Measurements from ENCODE around the gene FGFRL1. TPM values are rescaled to one million over a fixed set of nuclear protein-coding genes. Genes with fewer than 3 reads are reported as not detected.

FGFRL1 gene
- total and polyA plus RNA-seq, 2 donors from 2014 or later = 22.0 to 25.5 TPM

GRCh38 chr4:999882-1000425 is 11.5 kb upstream of the FGFRL1 start:
- H3K36me3 ChIP-seq (ENCODE audit: control insufficient read depth in 2 of 3, insufficient read depth in 3 of 3, low read length in 3 of 3) = no peaks in the 10 kb centered on the region
- peaks cover 0 to 10% (median 5%) of the 10 kb centered on the region in 3 donors for H3K4me1 ChIP-seq (ENCODE audit: control insufficient read depth in 2 of 3, insufficient read depth in 2 of 3, low read depth in 1 of 3, low read length in 3 of 3)
- DNase-seq = no peak

GRCh38 chr4:1000686-1001260 is 10.7 kb upstream of the FGFRL1 start:
- DNase-seq = no peak
- Histone ChIP-seq H3K27ac (ENCODE audit: low read depth in 2 of 2, low read length in 2 of 2) (no peak overlapping the region), H3K4me1 (ENCODE audit: control insufficient read depth in 2 of 3, insufficient read depth in 2 of 3, low read depth in 1 of 3, low read length in 3 of 3) (peaks cover 0 to 10% (median 5%) of the 10 kb centered on the region in 3 donors), H3K9ac (ENCODE audit: low read length in 3 of 3) (no peak overlapping the region), H3K4me3 (ENCODE audit: low read length in 3 of 3) (no peak overlapping the region), H3K36me3 (ENCODE audit: control insufficient read depth in 2 of 3, insufficient read depth in 3 of 3, low read length in 3 of 3) (no peaks in the 10 kb centered on the region), H3K9me3 (ENCODE audit: control insufficient read depth in 2 of 3, insufficient read depth in 1 of 3, low read length in 3 of 3) (no peaks in the 10 kb centered on the region), H3K27me3 (ENCODE audit: control insufficient read depth, insufficient read depth, low read length) (peaks cover 19% of the 10 kb centered on the region)
- intact Hi-C loops (cut with DNase I) = no loop called here
- no peak for FAIRE-seq
- TF ChIP-seq CTCF (IDR thresholded peaks at IDR 0.05; ENCODE audit: borderline replicate concordance, extremely low read depth, insufficient read depth) = no peak

More at GRCh38 chr4:999882-1000425, 11.5 kb upstream of the FGFRL1 start:
- Histone ChIP-seq H3K27ac (ENCODE audit: low read depth in 2 of 2, low read length in 2 of 2) (no peak overlapping the region), H3K4me3 (ENCODE audit: low read length in 3 of 3) (no peak overlapping the region), H3K27me3 (ENCODE audit: control insufficient read depth, insufficient read depth, low read length) (peaks cover 19% of the 10 kb centered on the region), H3K9ac (ENCODE audit: low read length in 3 of 3) (no peak overlapping the region), H3K9me3 (ENCODE audit: control insufficient read depth in 2 of 3, insufficient read depth in 1 of 3, low read length in 3 of 3) (no peaks in the 10 kb centered on the region)
- no peak for TF ChIP-seq CTCF (IDR thresholded peaks at IDR 0.05; ENCODE audit: borderline replicate concordance, extremely low read depth, insufficient read depth)
- FAIRE-seq = no peak
- intact Hi-C loops (cut with DNase I) = no loop called here

GRCh38 chr4:1001561-1002130 is 9.8 kb upstream of the FGFRL1 start:
- Histone ChIP-seq H3K36me3 (ENCODE audit: control insufficient read depth in 2 of 3, insufficient read depth in 3 of 3, low read length in 3 of 3) (no peaks in the 10 kb centered on the region), H3K9me3 (ENCODE audit: control insufficient read depth in 2 of 3, insufficient read depth in 1 of 3, low read length in 3 of 3) (no peaks in the 10 kb centered on the region), H3K4me3 (ENCODE audit: low read length in 3 of 3) (no peak overlapping the region), H3K9ac (ENCODE audit: low read length in 3 of 3) (no peak overlapping the region), H3K27me3 (ENCODE audit: control insufficient read depth, insufficient read depth, low read length) (peaks cover 19% of the 10 kb centered on the region), H3K4me1 (ENCODE audit: control insufficient read depth in 2 of 3, insufficient read depth in 2 of 3, low read depth in 1 of 3, low read length in 3 of 3) (peaks cover 0 to 10% (median 5%) of the 10 kb centered on the region in 3 donors), H3K27ac (ENCODE audit: low read depth in 2 of 2, low read length in 2 of 2) (no peak overlapping the region)
- TF ChIP-seq CTCF (IDR thresholded peaks at IDR 0.05; ENCODE audit: borderline replicate concordance, extremely low read depth, insufficient read depth) = no peak
- no peak for DNase-seq
- no peak for FAIRE-seq
- intact Hi-C loops (cut with DNase I) = no loop called here
